Measurements from ENCODE around the gene MCOLN2.

DNA sequence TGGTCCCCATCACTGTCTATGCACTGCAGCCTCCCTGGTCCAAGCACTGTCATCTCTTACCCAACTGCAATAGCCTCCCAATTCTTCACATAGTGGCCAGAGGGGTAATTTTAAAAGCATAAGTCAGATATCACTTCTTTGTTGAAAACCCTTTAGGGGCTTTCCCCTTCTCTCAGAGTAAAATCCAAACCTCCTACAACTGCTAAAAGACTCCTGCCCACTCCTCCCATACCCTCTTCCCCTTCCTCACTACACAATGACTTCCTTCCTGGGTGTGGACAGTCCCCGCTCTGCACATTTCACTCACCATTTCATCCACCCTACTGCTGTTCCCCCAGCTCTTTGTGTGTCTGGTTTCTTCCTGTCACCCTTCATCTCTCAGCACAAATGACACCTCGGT lies 8.3 kb downstream of the MCOLN2 start:
- TF ChIP-seq MYC (IDR thresholded peaks at IDR 0.05; ENCODE audit: low read depth, low read length) (no peak), POLR2A (IDR thresholded peaks at IDR 0.05; ENCODE audit: extremely low read depth, insufficient read length) (no peak)
